B cell (primary cell): ENCODE measurements around the gene COQ9.

Experiments used
- CTCF ChIP-seq: fragments of 200-600 bp; IDR thresholded peaks from one replicate; pipeline ENCODE4 v1.8.0; 2022; ENCODE audit warnings: antibody characterized with exemption, mild to moderate bottlenecking
- EZH2 ChIP-seq: IDR thresholded peaks from 2 replicates; pipeline ENCODE4 v1.6.1; 2012; ENCODE audit warnings: borderline replicate concordance, low read depth, mild to moderate bottlenecking, moderate library complexity, low read length; ENCODE audit not compliant: insufficient read depth, poor library complexity, severe bottlenecking

- no peak for TF ChIP-seq EZH2
- TF ChIP-seq CTCF, result no peak
Measured at GRCh38 chr16:57446531-57447185, 621 bp upstream of the COQ9 start.
